ENCODE data around the gene GPC5. TPM values are rescaled to one million over a fixed set of nuclear protein-coding genes. Genes with fewer than 3 reads are reported as not detected.

GPC5 gene
- total and polyA plus RNA-seq, 2 of the 13 experiments (the other 11 are each of a cell fraction or from before 2014, with no cell fraction given), result 0.02 to 0.07 TPM

- intact Hi-C loops (cut with micrococcal nuclease; ENCODE audit: unreplicated experiment), result no loop called here
- no peak for FAIRE-seq
- Histone ChIP-seq H3K4me1 (ENCODE audit: insufficient read depth, low read length) (no peaks in the 10 kb centered on the region), H3K4me2 (ENCODE audit: low read depth, low read length) (no peak overlapping the region), H3K9me3 (ENCODE audit: low read length) (no peaks in the 10 kb centered on the region), H2AFZ (ENCODE audit: low read length) (no peak overlapping the region), H3K27ac (ENCODE audit: extremely low read length, insufficient read depth, low read length) (no peak overlapping the region), H3K9ac (ENCODE audit: insufficient read depth, low read depth, low read length) (no peak overlapping the region), H3K27me3 (ENCODE audit: control insufficient read depth in 1 of 2, insufficient read depth in 2 of 2, low read length in 2 of 2) (no peaks in the 10 kb centered on the region), H3K79me2 (ENCODE audit: insufficient read depth, low read length) (no peaks in the 10 kb centered on the region), H3K36me3 (replicated peaks in 1 of 2; ENCODE audit: control insufficient read depth in 1 of 2, insufficient read depth in 2 of 2, low read length in 2 of 2) (no peaks in the 10 kb centered on the region), H3K4me3 (replicated peaks in 1 of 3; ENCODE audit: insufficient read depth in 1 of 3, low read depth in 2 of 3, low read length in 3 of 3) (no peak overlapping the region), H4K20me1 (ENCODE audit: insufficient read depth, low read length) (no peaks in the 10 kb centered on the region)
- WGBS (ENCODE audit: low lambda C conversion rate), result 50% methylated on average over 2 of the region's 2 CpGs
- CTCF ChIA-PET (ENCODE audit: low intra/inter-chr PET ratio, low total read pairs), result no interaction called here
- in situ Hi-C loops (cut with HindIII; ENCODE audit: extremely low pct_ligation_motif_present, low pct_unique_long_range_greater_than_20kb), result no loop called here
- BruUV-seq (replicated peaks), result no TSS peak
- POLR2A ChIA-PET, result no interaction called here
- no peak for DNase-seq (ENCODE audit: low spot score)
- no peak for ATAC-seq
- no peak for TF ChIP-seq ZBTB37 (CRISPR knock-in tag; IDR thresholded peaks at IDR 0.05)
- no peak for TF ChIP-seq ZNF674 (CRISPR knock-in tag; IDR thresholded peaks at IDR 0.05; ENCODE audit: low read depth)
- TF ChIP-seq, protein P1, sequence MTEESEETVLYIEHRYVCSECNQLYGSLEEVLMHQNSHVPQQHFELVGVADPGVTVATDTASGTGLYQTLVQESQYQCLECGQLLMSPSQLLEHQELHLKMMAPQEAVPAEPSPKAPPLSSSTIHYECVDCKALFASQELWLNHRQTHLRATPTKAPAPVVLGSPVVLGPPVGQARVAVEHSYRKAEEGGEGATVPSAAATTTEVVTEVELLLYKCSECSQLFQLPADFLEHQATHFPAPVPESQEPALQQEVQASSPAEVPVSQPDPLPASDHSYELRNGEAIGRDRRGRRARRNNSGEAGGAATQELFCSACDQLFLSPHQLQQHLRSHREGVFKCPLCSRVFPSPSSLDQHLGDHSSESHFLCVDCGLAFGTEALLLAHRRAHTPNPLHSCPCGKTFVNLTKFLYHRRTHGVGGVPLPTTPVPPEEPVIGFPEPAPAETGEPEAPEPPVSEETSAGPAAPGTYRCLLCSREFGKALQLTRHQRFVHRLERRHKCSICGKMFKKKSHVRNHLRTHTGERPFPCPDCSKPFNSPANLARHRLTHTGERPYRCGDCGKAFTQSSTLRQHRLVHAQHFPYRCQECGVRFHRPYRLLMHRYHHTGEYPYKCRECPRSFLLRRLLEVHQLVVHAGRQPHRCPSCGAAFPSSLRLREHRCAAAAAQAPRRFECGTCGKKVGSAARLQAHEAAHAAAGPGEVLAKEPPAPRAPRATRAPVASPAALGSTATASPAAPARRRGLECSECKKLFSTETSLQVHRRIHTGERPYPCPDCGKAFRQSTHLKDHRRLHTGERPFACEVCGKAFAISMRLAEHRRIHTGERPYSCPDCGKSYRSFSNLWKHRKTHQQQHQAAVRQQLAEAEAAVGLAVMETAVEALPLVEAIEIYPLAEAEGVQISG (CRISPR knock-in tag; IDR thresholded peaks at IDR 0.05), result no peak
These were observed 1406.5 kb downstream of the GPC5 start for GRCh38 chr13:92804926-92805325.

- Histone ChIP-seq H3K9me3 (ENCODE audit: low read length) (no peaks in the 10 kb centered on the region), H3K79me2 (ENCODE audit: insufficient read depth, low read length) (no peaks in the 10 kb centered on the region), H3K4me3 (replicated peaks in 1 of 3; ENCODE audit: insufficient read depth in 1 of 3, low read depth in 2 of 3, low read length in 3 of 3) (peak overlapping the region; percentile 7 to 32 (median 20); a peak in 3 of 6 replicates), H4K20me1 (ENCODE audit: insufficient read depth, low read length) (no peaks in the 10 kb centered on the region), H2AFZ (ENCODE audit: low read length) (no peak overlapping the region), H3K4me2 (ENCODE audit: low read depth, low read length) (peak overlapping the region; percentile 36), H3K27ac (ENCODE audit: extremely low read length, insufficient read depth, low read length) (no peak overlapping the region), H3K27me3 (ENCODE audit: control insufficient read depth in 1 of 2, insufficient read depth in 2 of 2, low read length in 2 of 2) (no peaks in the 10 kb centered on the region), H3K9ac (ENCODE audit: insufficient read depth, low read depth, low read length) (no peak overlapping the region), H3K4me1 (ENCODE audit: insufficient read depth, low read length) (no peaks in the 10 kb centered on the region), H3K36me3 (replicated peaks in 1 of 2; ENCODE audit: control insufficient read depth in 1 of 2, insufficient read depth in 2 of 2, low read length in 2 of 2) (no peaks in the 10 kb centered on the region)
- intact Hi-C loops (cut with micrococcal nuclease; ENCODE audit: unreplicated experiment) (no loop called here), in situ Hi-C loops (cut with HindIII; ENCODE audit: extremely low pct_ligation_motif_present, low pct_unique_long_range_greater_than_20kb) (no loop called here)
- ATAC-seq (no peak), FAIRE-seq (no peak), DNase-seq (ENCODE audit: low spot score) (no peak)
- BruUV-seq (replicated peaks), result no TSS peak
- ChIA-PET CTCF (ENCODE audit: low intra/inter-chr PET ratio, low total read pairs) (no interaction called here), POLR2A (no interaction called here)
- no peak for TF ChIP-seq KDM5A (IDR thresholded peaks at IDR 0.05; ENCODE audit: borderline replicate concordance, low read length)
- TF ChIP-seq ZSCAN12 (CRISPR knock-in tag; IDR thresholded peaks at IDR 0.05), result no peak
- no peak for TF ChIP-seq ZNF547 (CRISPR knock-in tag; IDR thresholded peaks at IDR 0.05)
- TF ChIP-seq, protein P2, sequence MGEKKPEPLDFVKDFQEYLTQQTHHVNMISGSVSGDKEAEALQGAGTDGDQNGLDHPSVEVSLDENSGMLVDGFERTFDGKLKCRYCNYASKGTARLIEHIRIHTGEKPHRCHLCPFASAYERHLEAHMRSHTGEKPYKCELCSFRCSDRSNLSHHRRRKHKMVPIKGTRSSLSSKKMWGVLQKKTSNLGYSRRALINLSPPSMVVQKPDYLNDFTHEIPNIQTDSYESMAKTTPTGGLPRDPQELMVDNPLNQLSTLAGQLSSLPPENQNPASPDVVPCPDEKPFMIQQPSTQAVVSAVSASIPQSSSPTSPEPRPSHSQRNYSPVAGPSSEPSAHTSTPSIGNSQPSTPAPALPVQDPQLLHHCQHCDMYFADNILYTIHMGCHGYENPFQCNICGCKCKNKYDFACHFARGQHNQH (CRISPR knock-in tag; IDR thresholded peaks at IDR 0.05), result no peak
- no peak for TF ChIP-seq ZNF280B (CRISPR knock-in tag; IDR thresholded peaks at IDR 0.05; ENCODE audit: borderline replicate concordance)
- no peak for TF ChIP-seq PBX3 (CRISPR knock-in tag; IDR thresholded peaks at IDR 0.05; ENCODE audit: borderline replicate concordance)
- TF ChIP-seq SMAD3 (CRISPR knock-in tag; IDR thresholded peaks at IDR 0.05), result no peak
These were observed 1407.3 kb downstream of the GPC5 start for GRCh38 chr13:92805766-92806165.

All from HepG2 (cell line).